CD14-positive monocyte (primary cell): ENCODE measurements around the gene OR4D10. TPM values are rescaled to one million over a fixed set of nuclear protein-coding genes. Genes with fewer than 3 reads are reported as not detected.

Experiments
- DNase-seq, 3 donors: peaks; one replicate each; pipeline ENCODE4 v3.0.0-alpha.2; 2011 to 2022
- H2AFZ ChIP-seq: 2 replicates; pipeline ENCODE4 v1.6.0; 2012; ENCODE audit warnings: mild to moderate bottlenecking, low read depth, low read length, inconsistent platforms; ENCODE audit not compliant: insufficient read depth, poor library complexity, severe bottlenecking
- H3K27ac ChIP-seq, 2 donors: 1 replicate in 1 of 2; 2 replicates in 1 of 2; pipeline ENCODE4 v1.5.1; 2012 to 2013; ENCODE audit warnings: low read length in 2 of 2, control low read depth in 1 of 2, inconsistent platforms in 1 of 2, low read depth in 1 of 2, mild to moderate bottlenecking in 1 of 2
- H3K27me3 ChIP-seq, 2 donors: one replicate each; pipeline versions ENCODE4 v1.6.0 to v1.6.1; 2011 to 2013; ENCODE audit warnings: low read length in 2 of 2; ENCODE audit not compliant: control insufficient read depth in 2 of 2, insufficient read depth in 2 of 2
- H3K36me3 ChIP-seq, 2 donors: replicated peaks in 1 of 2; 1 replicate in 1 of 2; 2 replicates in 1 of 2; pipeline versions ENCODE4 v1.5.1 to v1.6.1; 2012 to 2013; ENCODE audit warnings: low read length in 2 of 2, control low read depth in 1 of 2, inconsistent platforms in 1 of 2, mild to moderate bottlenecking in 1 of 2; ENCODE audit not compliant: insufficient read depth in 2 of 2, control insufficient read depth in 1 of 2
- H3K4me1 ChIP-seq, 2 donors: 1 replicate in 1 of 2; 2 replicates in 1 of 2; pipeline versions ENCODE4 v1.5.1 to v1.6.1; 2012 to 2013; ENCODE audit warnings: low read length in 2 of 2, control low read depth in 1 of 2, inconsistent platforms in 1 of 2, mild to moderate bottlenecking in 1 of 2, moderate library complexity in 1 of 2; ENCODE audit not compliant: insufficient read depth in 2 of 2, control insufficient read depth in 1 of 2
- H3K4me2 ChIP-seq: replicated peaks from 2 replicates; pipeline ENCODE3; 2012; ENCODE audit warnings: low read length, moderate library complexity, mild to moderate bottlenecking; ENCODE audit not compliant: poor library complexity, severe bottlenecking; ENCODE audit errors: extremely low read depth
- H3K4me3 ChIP-seq, 3 experiments: fragments of 200-600 bp in 1 of 3; sonication (generic) in 1 of 3; replicated peaks in 1 of 3; 1 replicate in 2 of 3; 2 replicates in 1 of 3; pipeline ENCODE4 v1.5.1; 2011 to 2013; ENCODE audit warnings: low read length in 3 of 3, mild to moderate bottlenecking in 3 of 3, control low read depth in 2 of 3, low read depth in 2 of 3, inconsistent platforms in 1 of 3, moderate library complexity in 1 of 3
- H3K79me2 ChIP-seq: 2 replicates; pipeline ENCODE4 v1.6.0; 2012; ENCODE audit warnings: mild to moderate bottlenecking, control low read depth, inconsistent platforms, low read length, moderate library complexity; ENCODE audit not compliant: insufficient read depth
- H3K9ac ChIP-seq: 2 replicates; pipeline ENCODE4 v1.6.0; 2017; ENCODE audit warnings: low read length, mild to moderate bottlenecking; ENCODE audit not compliant: insufficient read depth, poor library complexity, severe bottlenecking
- H3K9me3 ChIP-seq, 2 donors: replicated peaks in 1 of 2; 1 replicate in 1 of 2; 2 replicates in 1 of 2; pipeline versions ENCODE4 v1.5.1 to v1.6.1; 2012 to 2013; ENCODE audit warnings: low read length in 2 of 2, control low read depth in 1 of 2; ENCODE audit not compliant: control insufficient read depth in 1 of 2, insufficient read depth in 1 of 2
- H4K20me1 ChIP-seq: 2 replicates; pipeline ENCODE4 v1.6.0; 2012; ENCODE audit warnings: mild to moderate bottlenecking, low read length, control low read depth, moderate library complexity; ENCODE audit not compliant: insufficient read depth
- H3K27ac Mint-ChIP-seq, 7 donors: one replicate each; pipeline ENCODE4 v1.8.0; 2020; ENCODE audit warnings: mild to moderate bottlenecking in 7 of 7, mixed read lengths in 7 of 7, moderate library complexity in 6 of 7, inconsistent platforms in 2 of 7
- H3K27me3 Mint-ChIP-seq, 3 donors: one replicate each; pipeline ENCODE4 v1.8.0; 2021 to 2022; ENCODE audit warnings: low read depth in 3 of 3, mild to moderate bottlenecking in 3 of 3, mixed read lengths in 3 of 3, moderate library complexity in 3 of 3, inconsistent platforms in 1 of 3
- H3K36me3 Mint-ChIP-seq, 2 donors: one replicate each; pipeline ENCODE4 v1.8.0; 2020; ENCODE audit warnings: mixed read lengths in 2 of 2, inconsistent platforms in 1 of 2, mild to moderate bottlenecking in 1 of 2
- H3K4me1 Mint-ChIP-seq: one replicate; pipeline ENCODE4 v1.8.0; 2020; ENCODE audit warnings: mild to moderate bottlenecking, mixed read lengths
- H3K4me3 Mint-ChIP-seq, 2 donors: one replicate each; pipeline ENCODE4 v1.8.0; 2020; ENCODE audit warnings: mild to moderate bottlenecking in 2 of 2, mixed read lengths in 2 of 2, moderate library complexity in 1 of 2
- H3K9me3 Mint-ChIP-seq, 7 donors: one replicate each; pipeline ENCODE4 v1.8.0; 2020 to 2022; ENCODE audit warnings: mixed read lengths in 7 of 7, mild to moderate bottlenecking in 6 of 7, moderate library complexity in 6 of 7, inconsistent platforms in 2 of 7
- CTCF ChIP-seq: fragments of 200-600 bp; IDR thresholded peaks from one replicate; pipeline ENCODE4 v1.8.0; 2022; ENCODE audit warnings: antibody characterized with exemption, mild to moderate bottlenecking
- WGBS: methylation state at CpG from one replicate; pipeline ENCODE4 v1.1.5; 2013; ENCODE audit warnings: missing lambda C conversion rate; ENCODE audit not compliant: insufficient coverage; 5-methylcytosine and 5-hydroxymethylcytosine counted together
- intact Hi-C, 2 donors: fragments of 100-400 bp; cut with micrococcal nuclease; formaldehyde crosslinking; loops; one replicate each; pipeline versions ENCODE4 v1.15.0 to v1.15.1; 2023
- polyA plus RNA-seq, 3 donors: library from polyadenylated mRNA; depleted of rRNA in 1 of 3; unstranded in 2 of 3; stranded (reverse) in 1 of 3; fragments of 300-500 nt in 2 of 3; fragments of >200 nt in 1 of 3; fragmentation: Illumina TruSeq in 2 of 3; gene quantifications; 1 replicate in 2 of 3; 2 replicates in 1 of 3; pipeline ENCODE4 v1.2.3, GENCODE V29; 2012 to 2021

OR4D10 gene
- polyA plus RNA-seq, 3 donors, result not detected

- Histone ChIP-seq H3K9ac (no peak overlapping the region), H4K20me1 (no peaks in the 10 kb centered on the region), H3K27me3 (no peaks in the 10 kb centered on the region), H3K79me2 (no peaks in the 10 kb centered on the region), H3K27ac (no peak overlapping the region), H3K4me2 (no peak overlapping the region), H3K4me3 (no peak overlapping the region), H3K9me3 (no peaks in the 10 kb centered on the region), H3K4me1 (peaks cover 0 to 3% of the 10 kb centered on the region in 2 donors), H2AFZ (no peak overlapping the region), H3K36me3 (no peaks in the 10 kb centered on the region)
- no peak for DNase-seq
- Mint-ChIP-seq H3K36me3 (no peaks in the 10 kb centered on the region), H3K27ac (no peak overlapping the region), H3K9me3 (no peaks in the 10 kb centered on the region), H3K4me3 (no peak overlapping the region), H3K4me1 (peaks cover 8% of the 10 kb centered on the region), H3K27me3 (peaks cover 0 to 1% (median 0%) of the 10 kb centered on the region in 3 donors)
- 100% methylated on average over 2 of the region's 3 CpGs for WGBS
- intact Hi-C loops, result no loop called here
- no peak for TF ChIP-seq CTCF
These were observed 7.2 kb downstream of the OR4D10 start for GRCh38 chr11:59480359-59480758.

- H3K4me1 ChIP-seq, result no peaks in the 10 kb centered on the region
- no peaks in the 10 kb centered on the region for H3K4me1 Mint-ChIP-seq
- H4K20me1 ChIP-seq, result no peaks in the 10 kb centered on the region
- H3K4me3 Mint-ChIP-seq, result no peak overlapping the region
- TF ChIP-seq CTCF, result no peak
- H3K4me3 ChIP-seq, result no peak overlapping the region
- no peaks in the 10 kb centered on the region for H3K27me3 ChIP-seq
- H2AFZ ChIP-seq, result no peak overlapping the region
- H3K9me3 ChIP-seq, result no peaks in the 10 kb centered on the region
- no peaks in the 10 kb centered on the region for H3K79me2 ChIP-seq
- H3K36me3 ChIP-seq, result no peaks in the 10 kb centered on the region
- no peak overlapping the region for H3K4me2 ChIP-seq
- no peak for DNase-seq
- no peak overlapping the region for H3K27ac ChIP-seq
- no peaks in the 10 kb centered on the region for H3K36me3 Mint-ChIP-seq
- H3K27me3 Mint-ChIP-seq, result peaks cover 0 to 1% (median 0%) of the 10 kb centered on the region in 3 donors
- H3K9me3 Mint-ChIP-seq, result peaks cover 0 to 6% (median 5%) of the 10 kb centered on the region in 7 donors
- H3K9ac ChIP-seq, result no peak overlapping the region
- H3K27ac Mint-ChIP-seq, result no peak overlapping the region
- intact Hi-C loops, result no loop called here
- no CpG with 5 or more reads among the region's 1 CpG for WGBS
These were observed 28.8 kb downstream of the OR4D10 start for GRCh38 chr11:59501931-59502330.
